Spleen (tissue), 7 donors: ENCODE results near the gene GAL3ST2.

Experiments used
- POLR2A ChIP-seq, 3 donors: fragments of 450-650 bp; IDR thresholded peaks; one replicate each; pipeline ENCODE4 v1.5.1; 2017; ENCODE audit warnings: antibody characterized with exemption in 3 of 3, mild to moderate bottlenecking in 1 of 3
- POLR2AphosphoS5 ChIP-seq, 3 donors: sonication (generic); formaldehyde crosslinking; IDR thresholded peaks; one replicate each; pipeline ENCODE4 v1.5.1; 2017; ENCODE audit warnings: antibody characterized with exemption in 3 of 3
- TF ChIP-seq, protein P1 (sequence below), 11 experiments: fragments of 200-600 bp in 7 of 11; fragments of 450-650 bp in 4 of 11; sonication (generic) in 4 of 11; IDR thresholded peaks in 8 of 11; conservative IDR thresholded peaks in 3 of 11; 1 replicate in 7 of 11; 2 replicates in 4 of 11; pipeline versions ENCODE4 v1.4.0 to v1.8.0; 2016 to 2021; ENCODE audit warnings: antibody characterized with exemption in 11 of 11, inconsistent platforms in 4 of 11, mild to moderate bottlenecking in 1 of 11
- donor health status: DM: no; HTN: no; CAD: no; lungs with moderate emphysema.
- donor health status: DM: no; HTN: no; CAD: no.
- donor health status: DM: no; HTN: no; CAD: no.

DNA sequence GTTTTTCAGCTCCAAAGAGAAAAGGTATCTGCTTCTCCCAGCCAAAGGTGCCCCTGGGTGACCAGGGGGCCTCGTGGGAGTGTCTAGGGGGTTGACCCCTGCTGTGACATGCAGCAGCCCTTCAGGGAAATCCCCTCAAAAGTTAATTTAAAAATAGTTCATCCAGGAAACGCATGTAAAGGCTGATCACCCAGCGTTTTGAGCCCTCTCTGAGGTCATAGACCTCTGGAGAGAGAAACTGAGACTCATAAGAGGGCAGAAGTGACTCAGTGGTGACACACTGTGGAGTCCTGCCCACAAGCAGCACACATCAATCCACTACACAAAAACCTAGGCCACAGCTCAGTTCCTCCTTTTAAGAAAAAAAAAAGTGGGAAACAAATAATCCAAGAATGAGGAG, 11.9 kb downstream of the GAL3ST2 start:
- TF ChIP-seq, protein P1, sequence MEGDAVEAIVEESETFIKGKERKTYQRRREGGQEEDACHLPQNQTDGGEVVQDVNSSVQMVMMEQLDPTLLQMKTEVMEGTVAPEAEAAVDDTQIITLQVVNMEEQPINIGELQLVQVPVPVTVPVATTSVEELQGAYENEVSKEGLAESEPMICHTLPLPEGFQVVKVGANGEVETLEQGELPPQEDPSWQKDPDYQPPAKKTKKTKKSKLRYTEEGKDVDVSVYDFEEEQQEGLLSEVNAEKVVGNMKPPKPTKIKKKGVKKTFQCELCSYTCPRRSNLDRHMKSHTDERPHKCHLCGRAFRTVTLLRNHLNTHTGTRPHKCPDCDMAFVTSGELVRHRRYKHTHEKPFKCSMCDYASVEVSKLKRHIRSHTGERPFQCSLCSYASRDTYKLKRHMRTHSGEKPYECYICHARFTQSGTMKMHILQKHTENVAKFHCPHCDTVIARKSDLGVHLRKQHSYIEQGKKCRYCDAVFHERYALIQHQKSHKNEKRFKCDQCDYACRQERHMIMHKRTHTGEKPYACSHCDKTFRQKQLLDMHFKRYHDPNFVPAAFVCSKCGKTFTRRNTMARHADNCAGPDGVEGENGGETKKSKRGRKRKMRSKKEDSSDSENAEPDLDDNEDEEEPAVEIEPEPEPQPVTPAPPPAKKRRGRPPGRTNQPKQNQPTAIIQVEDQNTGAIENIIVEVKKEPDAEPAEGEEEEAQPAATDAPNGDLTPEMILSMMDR (IDR thresholded peaks at IDR 0.05 in 8 of 11, conservative IDR thresholded peaks at IDR 0.05 in 3 of 11) = no peak
- TF ChIP-seq POLR2AphosphoS5 (IDR thresholded peaks at IDR 0.05) (no peak), POLR2A (IDR thresholded peaks at IDR 0.05) (no peak)
